Endometrium (tissue), 2 donors: ENCODE measurements around the gene KCNJ6.
"Not testable (repeated sequence)": the region's sequence is repeated elsewhere in the genome, so short reads cannot be mapped to it uniquely, and the experiment has no call there.

Source experiments
- FAIRE-seq: peaks from 2 replicates; lab custom pipeline; 2012; peaks lifted over from hg19 to GRCh38; lab: Jason Lieb, UNC
- donor health status: control.
- donor health status: control.

Gene KCNJ6

GRCh38 chr21:37916310-37917051, at the start of gene KCNJ6:
KCNJ6 (minus strand) TSS chr21:37916457; CDS start chr21:37840682, 75,775 bp downstream.
- no peak for FAIRE-seq

- FAIRE-seq: no peak
These were observed 49.0 kb upstream of the KCNJ6 start for GRCh38 chr21:37965088-37965805.

DNA sequence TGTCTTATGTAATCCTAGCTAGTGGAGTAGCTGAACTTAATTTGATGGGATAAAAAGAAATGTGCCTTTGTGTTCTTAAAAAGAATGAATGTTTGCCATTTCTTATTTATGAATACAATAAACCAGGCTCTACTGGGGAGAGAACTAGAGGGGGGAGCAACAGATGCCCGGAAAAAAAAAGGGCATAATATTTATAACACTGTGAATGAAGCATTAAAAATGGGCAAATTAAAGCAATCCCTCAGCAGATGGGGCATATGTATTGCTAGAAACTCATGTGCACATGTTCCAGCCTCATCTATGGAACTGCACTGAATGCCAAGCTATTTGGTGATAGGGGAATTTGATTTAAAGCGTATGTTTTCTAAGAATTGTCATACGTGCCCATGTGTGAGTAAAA, 42.3 kb upstream of the KCNJ6 start:
- FAIRE-seq: no peak

DNA sequence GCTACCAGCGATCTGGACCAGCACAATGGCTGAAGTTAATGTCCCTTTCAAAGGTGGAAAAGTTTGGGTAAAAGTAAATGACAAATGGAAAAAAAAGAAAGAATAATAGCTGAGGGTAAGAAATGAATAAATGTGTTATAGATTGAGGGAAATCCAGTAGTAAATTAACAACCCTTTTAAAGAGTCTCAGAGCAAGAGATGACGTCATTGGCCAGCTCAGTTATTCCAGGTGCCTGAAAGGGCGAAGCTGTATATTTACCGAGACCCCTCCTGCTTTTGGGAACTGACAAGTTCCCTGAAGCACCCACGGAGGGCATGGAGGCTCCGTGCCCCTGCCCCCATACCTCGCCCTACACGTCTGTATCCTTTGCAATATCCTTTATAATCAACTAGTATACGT, 40.5 kb upstream of the KCNJ6 start:
- no peak for FAIRE-seq

DNA sequence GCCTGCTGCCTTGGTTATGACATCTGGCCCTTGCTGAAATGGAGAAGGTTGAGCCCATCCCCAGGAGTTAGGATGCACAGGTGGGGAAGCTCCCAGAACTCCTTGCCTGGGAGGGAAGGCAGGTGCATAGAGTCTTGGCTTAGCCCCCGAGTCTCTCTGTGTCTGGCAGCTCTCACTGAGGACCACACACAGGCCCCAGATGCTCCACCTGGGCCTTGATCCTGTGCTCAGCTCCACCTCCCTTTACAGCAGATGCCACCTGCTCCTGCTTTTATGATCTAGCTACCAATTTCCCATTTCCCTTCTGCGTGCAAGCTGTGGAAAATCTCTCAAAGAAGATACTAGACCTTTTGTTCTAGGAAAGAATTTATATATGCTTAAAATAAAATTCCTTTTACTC, 28.8 kb upstream of the KCNJ6 start:
- no peak for FAIRE-seq

GRCh38 chr21:37944496-37944895, 28.2 kb upstream of the KCNJ6 start:
- FAIRE-seq: no peak

GRCh38 chr21:37940691-37941090, 24.4 kb upstream of the KCNJ6 start:
- FAIRE-seq: no peak

- FAIRE-seq: no peak
These were observed 23.6 kb upstream of the KCNJ6 start for GRCh38 chr21:37939838-37940237.

DNA sequence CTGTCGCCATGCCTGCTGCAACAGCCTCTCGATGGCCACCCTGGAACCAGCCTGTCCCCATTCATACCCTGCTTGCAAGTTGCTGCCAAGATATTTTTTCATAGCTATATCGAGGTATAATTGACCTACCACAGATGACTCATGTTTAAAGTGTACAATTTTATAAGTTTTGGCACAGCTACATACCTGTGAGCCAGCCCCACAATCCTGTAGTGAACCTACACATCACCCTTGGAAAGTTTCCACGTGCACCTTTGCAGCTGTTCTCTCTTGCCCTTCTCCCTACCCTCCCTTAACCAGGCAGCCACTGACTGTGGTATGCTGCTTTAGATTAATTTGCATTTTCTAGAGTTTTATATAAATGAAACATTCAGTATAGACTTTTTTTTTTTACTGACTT, 23.0 kb upstream of the KCNJ6 start:
- FAIRE-seq: no peak

- FAIRE-seq: no peak
These were observed 21.4 kb upstream of the KCNJ6 start for GRCh38 chr21:37937668-37938067.

- FAIRE-seq: no peak
These were observed 19.9 kb upstream of the KCNJ6 start for GRCh38 chr21:37936010-37936785.

DNA sequence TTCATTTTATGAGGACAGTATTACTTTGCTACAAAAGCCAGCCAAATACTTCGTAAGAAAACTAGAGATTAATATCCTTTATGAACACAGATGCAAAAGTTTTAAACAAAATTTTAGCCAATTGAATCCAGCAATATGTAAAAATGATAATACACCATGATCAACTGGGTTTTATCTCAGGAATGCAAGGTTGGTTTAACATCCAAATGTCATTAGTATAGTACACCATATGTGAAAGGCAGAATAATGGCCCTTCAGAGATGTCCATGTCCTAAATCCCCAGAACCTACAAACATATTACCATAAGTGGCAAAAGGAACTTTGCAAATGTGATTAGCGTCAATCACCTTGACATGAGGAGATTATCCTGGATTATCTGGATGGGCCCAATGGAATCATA, 16.7 kb upstream of the KCNJ6 start:
- FAIRE-seq: no peak

DNA sequence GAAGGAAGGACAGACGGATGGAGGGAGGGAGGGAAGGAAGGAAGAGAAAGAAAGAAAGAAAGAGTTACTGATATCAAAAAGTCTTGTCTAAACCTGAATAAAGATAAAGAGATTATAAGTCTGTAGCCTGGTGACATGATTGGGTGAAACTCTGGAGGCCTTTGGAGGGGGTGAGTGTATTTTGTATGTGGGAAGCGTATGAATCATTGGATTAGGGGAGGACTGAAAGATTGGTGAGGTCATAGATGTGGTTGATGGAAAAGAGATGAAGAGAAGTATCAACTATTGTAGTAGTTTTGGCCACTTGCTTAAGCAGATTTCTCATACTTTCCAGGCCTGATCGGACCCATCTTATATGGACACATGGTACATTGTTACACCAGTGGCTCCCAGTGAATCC, 11.5 kb upstream of the KCNJ6 start:
- FAIRE-seq: no peak

DNA sequence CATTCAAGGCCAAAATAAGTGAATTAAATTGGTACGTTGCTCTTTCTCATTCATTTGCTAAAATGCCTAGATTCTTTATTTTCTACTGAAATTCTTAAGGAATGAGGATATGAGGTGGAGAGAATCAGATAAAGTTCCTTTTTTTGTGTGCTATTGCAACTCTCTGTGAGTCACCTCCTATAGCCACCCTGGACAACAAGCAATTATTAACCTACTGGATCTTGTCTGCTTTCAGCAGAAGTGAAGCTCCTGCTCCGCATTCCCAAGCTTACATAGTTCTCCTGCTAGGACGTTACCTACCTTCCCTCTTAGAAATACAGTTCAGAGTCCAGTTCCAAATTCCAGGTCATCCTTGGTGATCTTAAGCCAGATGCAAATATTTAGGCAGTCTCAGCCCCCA, 4.8 kb upstream of the KCNJ6 start:
- no peak for FAIRE-seq

GRCh38 chr21:37920302-37920701, 4.0 kb upstream of the KCNJ6 start:
- FAIRE-seq: not testable (repeated sequence)

GRCh38 chr21:37917612-37918011, 1.4 kb upstream of the KCNJ6 start:
- FAIRE-seq: no peak

DNA sequence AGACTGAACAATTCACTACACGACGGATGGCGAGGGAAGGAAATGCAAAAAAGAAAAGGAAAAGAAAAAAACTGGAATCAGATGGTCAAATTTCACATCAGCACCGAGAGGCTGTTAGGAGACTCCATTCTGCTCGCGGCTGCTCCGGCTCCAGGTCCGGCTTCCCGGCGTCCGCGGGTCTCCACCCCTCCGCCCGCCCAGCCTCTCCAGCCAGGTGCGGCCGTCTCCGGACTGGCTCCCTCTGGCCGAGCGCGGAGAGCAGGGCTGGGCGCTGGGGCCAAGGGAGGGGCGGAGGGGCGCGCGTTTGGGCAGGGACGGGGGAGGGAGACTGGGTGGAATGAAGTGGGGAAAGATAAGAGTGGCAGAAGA, 332 bp downstream of the KCNJ6 start:
- FAIRE-seq: no peak

DNA sequence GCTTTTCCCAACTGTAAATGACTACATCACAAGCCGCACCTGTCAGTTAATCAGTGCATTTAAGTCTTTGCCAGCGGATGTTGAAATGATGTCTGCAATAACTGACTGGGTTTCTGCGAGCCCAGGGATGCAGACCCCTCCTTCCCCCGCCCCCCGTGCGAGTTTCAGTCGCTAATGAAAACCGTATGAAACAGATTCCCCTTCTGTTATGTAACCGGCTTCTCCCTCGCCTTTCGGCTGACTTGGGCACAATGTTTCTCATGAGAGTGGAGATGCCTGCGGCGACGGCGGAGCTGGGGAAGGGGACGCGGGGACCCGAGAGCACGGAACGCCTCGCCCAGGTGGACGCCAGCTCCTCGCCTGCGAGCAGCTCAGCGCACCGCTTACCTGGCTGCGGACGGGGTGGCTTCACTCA, 753 bp downstream of the KCNJ6 start:
- FAIRE-seq: no peak

DNA sequence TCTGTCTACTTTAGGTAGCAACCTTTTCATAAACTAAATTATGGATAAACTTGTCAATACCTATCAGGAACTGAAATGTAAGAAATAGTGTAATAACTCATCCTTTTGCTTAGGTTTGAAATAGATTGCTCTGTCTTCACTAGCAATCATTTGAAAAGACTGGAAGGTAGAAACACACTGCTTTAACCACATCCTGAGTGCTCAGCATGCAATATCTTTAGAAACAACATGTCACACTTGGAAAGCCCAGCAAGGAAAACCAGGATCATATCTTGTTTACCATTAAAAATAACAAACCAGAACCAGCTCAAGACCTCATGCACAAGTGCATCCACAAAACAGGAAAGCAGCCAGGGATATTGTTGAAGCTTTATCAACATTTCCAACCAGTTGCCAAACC, 3.6 kb downstream of the KCNJ6 start:
- FAIRE-seq: no peak

GRCh38 chr21:37909936-37910335, 6.3 kb downstream of the KCNJ6 start:
- no peak for FAIRE-seq

DNA sequence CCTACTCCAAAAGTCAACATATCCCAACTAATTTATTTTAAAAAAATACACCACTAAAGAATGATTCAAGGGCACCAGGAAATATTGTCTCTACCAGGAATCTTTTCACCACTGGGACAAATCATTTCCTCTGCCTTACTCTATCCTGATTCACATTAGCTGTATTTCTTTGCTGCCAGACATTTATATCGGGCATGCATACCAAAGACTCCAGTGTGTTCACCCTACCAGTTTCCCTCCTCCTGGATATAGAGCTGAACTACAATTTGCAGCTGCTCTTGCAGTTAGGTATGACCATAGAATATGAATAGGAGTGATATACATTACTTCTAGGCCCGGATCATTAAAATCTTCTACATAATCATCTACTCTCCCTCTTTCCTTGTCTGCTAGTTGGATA, 7.6 kb downstream of the KCNJ6 start:
- no peak for FAIRE-seq

GRCh38 chr21:37907076-37907475, 9.2 kb downstream of the KCNJ6 start:
- FAIRE-seq: no peak

- no peak for FAIRE-seq
These were observed 11.0 kb downstream of the KCNJ6 start for GRCh38 chr21:37905291-37905690.
